ENCODE data around the gene SEC61A2. TPM values are rescaled to one million over a fixed set of nuclear protein-coding genes. Genes with fewer than 3 reads are reported as not detected.

Gene SEC61A2
- total RNA-seq, 1 donor from 2014 or later, result 14.3 TPM

- H3K9ac ChIP-seq (ENCODE audit: low read length), result no peak overlapping the region
- no peak overlapping the region for H3K27ac ChIP-seq (ENCODE audit: low read depth, low read length)
- no peak overlapping the region for H3K4me2 ChIP-seq (ENCODE audit: low read length)
- peaks cover 8% of the 10 kb centered on the region for H4K20me1 ChIP-seq (ENCODE audit: insufficient read depth, low read length)
- Mint-ChIP-seq H3K9me3 (ENCODE audit: unreplicated experiment) (no peaks in the 10 kb centered on the region), H3K4me1 (ENCODE audit: low read depth, unreplicated experiment) (no peaks in the 10 kb centered on the region), H3K4me3 (ENCODE audit: unreplicated experiment) (no peak overlapping the region), H3K27me3 (ENCODE audit: low read depth, unreplicated experiment) (no peaks in the 10 kb centered on the region), H3K36me3 (ENCODE audit: low read depth, unreplicated experiment) (peaks cover 10% of the 10 kb centered on the region), H3K27ac (ENCODE audit: unreplicated experiment) (no peak overlapping the region)
- peaks cover 13% of the 10 kb centered on the region for H3K79me2 ChIP-seq (ENCODE audit: insufficient read depth, low read length)
- peaks cover 12% of the 10 kb centered on the region for H3K36me3 ChIP-seq (ENCODE audit: insufficient read depth, low read length)
- no peaks in the 10 kb centered on the region for H3K27me3 ChIP-seq (ENCODE audit: insufficient read depth, low read length)
- no peak for DNase-seq (ENCODE audit: low read depth)
- TF ChIP-seq EZH2 (IDR thresholded peaks at IDR 0.05; ENCODE audit: insufficient read depth, low read length), result no peak
- no peak for TF ChIP-seq CTCF (IDR thresholded peaks at IDR 0.05; ENCODE audit: insufficient read depth, low read depth, low read length)
- H3K4me1 ChIP-seq (ENCODE audit: insufficient read depth, low read length), result no peaks in the 10 kb centered on the region
- H2AFZ ChIP-seq (ENCODE audit: low read depth, low read length), result no peak overlapping the region
- no peaks in the 10 kb centered on the region for H3K9me3 ChIP-seq (ENCODE audit: insufficient read depth, low read depth, low read length)
- no peak overlapping the region for H3K4me3 ChIP-seq (ENCODE audit: insufficient read depth, low read depth, low read length)
- no peak for FAIRE-seq
Observed at GRCh38 chr10:12135631-12136030, 6.2 kb downstream of the SEC61A2 start.

- Mint-ChIP-seq H3K4me1 (ENCODE audit: low read depth, unreplicated experiment) (no peaks in the 10 kb centered on the region), H3K27me3 (ENCODE audit: low read depth, unreplicated experiment) (no peaks in the 10 kb centered on the region), H3K9me3 (ENCODE audit: unreplicated experiment) (no peaks in the 10 kb centered on the region), H3K27ac (ENCODE audit: unreplicated experiment) (no peak overlapping the region), H3K4me3 (ENCODE audit: unreplicated experiment) (no peak overlapping the region), H3K36me3 (ENCODE audit: low read depth, unreplicated experiment) (peaks cover 15% of the 10 kb centered on the region)
- no peak overlapping the region for H3K4me2 ChIP-seq (ENCODE audit: low read length)
- TF ChIP-seq EZH2 (IDR thresholded peaks at IDR 0.05; ENCODE audit: insufficient read depth, low read length) (no peak), CTCF (IDR thresholded peaks at IDR 0.05; ENCODE audit: insufficient read depth, low read depth, low read length) (no peak)
- H2AFZ ChIP-seq (ENCODE audit: low read depth, low read length), result no peak overlapping the region
- no peaks in the 10 kb centered on the region for H3K27me3 ChIP-seq (ENCODE audit: insufficient read depth, low read length)
- DNase-seq (ENCODE audit: low read depth) (no peak), FAIRE-seq (no peak)
- no peaks in the 10 kb centered on the region for H3K79me2 ChIP-seq (ENCODE audit: insufficient read depth, low read length)
- no peak overlapping the region for H3K4me3 ChIP-seq (ENCODE audit: insufficient read depth, low read depth, low read length)
- H3K9me3 ChIP-seq (ENCODE audit: insufficient read depth, low read depth, low read length), result no peaks in the 10 kb centered on the region
- H3K9ac ChIP-seq (ENCODE audit: low read length), result no peak overlapping the region
- no peaks in the 10 kb centered on the region for H3K4me1 ChIP-seq (ENCODE audit: insufficient read depth, low read length)
- H3K36me3 ChIP-seq (ENCODE audit: insufficient read depth, low read length), result peaks cover 19% of the 10 kb centered on the region
- no peak overlapping the region for H3K27ac ChIP-seq (ENCODE audit: low read depth, low read length)
- no peaks in the 10 kb centered on the region for H4K20me1 ChIP-seq (ENCODE audit: insufficient read depth, low read length)
Observed at GRCh38 chr10:12140038-12140437, 10.6 kb downstream of the SEC61A2 start.

GRCh38 chr10:12144538-12144937, 15.1 kb downstream of the SEC61A2 start:
- no peak for DNase-seq (ENCODE audit: low read depth)
- H2AFZ ChIP-seq (ENCODE audit: low read depth, low read length), result no peak overlapping the region
- H3K9ac ChIP-seq (ENCODE audit: low read length), result no peak overlapping the region
- Mint-ChIP-seq H3K27me3 (ENCODE audit: low read depth, unreplicated experiment) (no peaks in the 10 kb centered on the region), H3K4me3 (ENCODE audit: unreplicated experiment) (no peak overlapping the region), H3K9me3 (ENCODE audit: unreplicated experiment) (no peaks in the 10 kb centered on the region), H3K4me1 (ENCODE audit: low read depth, unreplicated experiment) (no peaks in the 10 kb centered on the region), H3K36me3 (ENCODE audit: low read depth, unreplicated experiment) (peaks cover 10% of the 10 kb centered on the region), H3K27ac (ENCODE audit: unreplicated experiment) (no peak overlapping the region)
- H3K27ac ChIP-seq (ENCODE audit: low read depth, low read length), result no peak overlapping the region
- no peak overlapping the region for H3K4me3 ChIP-seq (ENCODE audit: insufficient read depth, low read depth, low read length)
- TF ChIP-seq EZH2 (IDR thresholded peaks at IDR 0.05; ENCODE audit: insufficient read depth, low read length) (no peak), CTCF (IDR thresholded peaks at IDR 0.05; ENCODE audit: insufficient read depth, low read depth, low read length) (no peak)
- H4K20me1 ChIP-seq (ENCODE audit: insufficient read depth, low read length), result no peaks in the 10 kb centered on the region
- H3K27me3 ChIP-seq (ENCODE audit: insufficient read depth, low read length), result no peaks in the 10 kb centered on the region
- H3K36me3 ChIP-seq (ENCODE audit: insufficient read depth, low read length), result peaks cover 9% of the 10 kb centered on the region
- no peak overlapping the region for H3K4me2 ChIP-seq (ENCODE audit: low read length)
- H3K9me3 ChIP-seq (ENCODE audit: insufficient read depth, low read depth, low read length), result no peaks in the 10 kb centered on the region
- no peaks in the 10 kb centered on the region for H3K4me1 ChIP-seq (ENCODE audit: insufficient read depth, low read length)
- no peaks in the 10 kb centered on the region for H3K79me2 ChIP-seq (ENCODE audit: insufficient read depth, low read length)
- FAIRE-seq, result no peak
